Right lobe of liver (tissue), 4 donors: ENCODE data around the gene SLC17A8.

Source experiments
- CTCF ChIP-seq, 4 donors: fragments of 200-600 bp in 3 of 4; fragments of 450-650 bp in 1 of 4; IDR thresholded peaks; one replicate each; pipeline versions ENCODE4 v1.5.1 to v1.8.0; 2016 to 2022; ENCODE audit warnings: antibody characterized with exemption in 4 of 4, mild to moderate bottlenecking in 2 of 4
- POLR2A ChIP-seq: fragments of 450-650 bp; IDR thresholded peaks from one replicate; pipeline ENCODE4 v1.6.1; 2017; ENCODE audit warnings: antibody characterized with exemption, mild to moderate bottlenecking
- donor health status: DM: no; HTN: no; CAD: no.
- donor health status: DM: no; HTN: no; CAD: no.
- donor health status: DM: no; HTN: yes; CAD: no.

GRCh38 chr12:100329800-100330199 is 27.1 kb upstream of the SLC17A8 start:
- TF ChIP-seq CTCF (IDR thresholded peaks at IDR 0.05) (no peak), POLR2A (no peak)
